Urinary bladder (tissue), 4 donors: ENCODE measurements around the gene ANKRD9. TPM values are rescaled to one million over a fixed set of nuclear protein-coding genes. Genes with fewer than 3 reads are reported as not detected.

Experiments used
- DNase-seq: peaks from one replicate; pipeline ENCODE4 v3.0.0-alpha.2; 2015; ENCODE audit errors: extremely low spot score
- H3K27ac ChIP-seq: one replicate; pipeline ENCODE4 v1.5.1; 2013; ENCODE audit warnings: low read depth, mild to moderate bottlenecking, moderate library complexity
- H3K36me3 ChIP-seq: one replicate; pipeline ENCODE4 v1.6.1; 2013; ENCODE audit warnings: mild to moderate bottlenecking, moderate library complexity; ENCODE audit not compliant: insufficient read depth
- H3K4me1 ChIP-seq: one replicate; pipeline ENCODE4 v1.6.1; 2013; ENCODE audit warnings: mild to moderate bottlenecking, moderate library complexity; ENCODE audit not compliant: insufficient read depth
- H3K4me3 ChIP-seq: one replicate; pipeline ENCODE4 v1.5.1; 2013; ENCODE audit warnings: low read depth, low read length
- WGBS: extraction: QIAGEN DNeasy Blood & Tissue Kit; methylation state at CpG from one replicate; pipeline ENCODE4 v1.1.7; 2013; 5-methylcytosine and 5-hydroxymethylcytosine counted together
- polyA plus RNA-seq: library from polyadenylated mRNA; stranded (reverse); fragments of 200-250 nt; gene quantifications from one replicate; pipeline ENCODE4 v1.2.3, GENCODE V29; 2013
- total RNA-seq: library from RNA; depleted of rRNA; stranded (reverse); fragments of >200 nt; gene quantifications from one replicate; pipeline ENCODE4 v1.2.3, GENCODE V29; 2014
- donor health status: healthy with polysubstance abuse.
- donor health status: healthy.

The ANKRD9 gene
- total and polyA plus RNA-seq, 2 donors = 4.3 to 13.5 TPM

DNA sequence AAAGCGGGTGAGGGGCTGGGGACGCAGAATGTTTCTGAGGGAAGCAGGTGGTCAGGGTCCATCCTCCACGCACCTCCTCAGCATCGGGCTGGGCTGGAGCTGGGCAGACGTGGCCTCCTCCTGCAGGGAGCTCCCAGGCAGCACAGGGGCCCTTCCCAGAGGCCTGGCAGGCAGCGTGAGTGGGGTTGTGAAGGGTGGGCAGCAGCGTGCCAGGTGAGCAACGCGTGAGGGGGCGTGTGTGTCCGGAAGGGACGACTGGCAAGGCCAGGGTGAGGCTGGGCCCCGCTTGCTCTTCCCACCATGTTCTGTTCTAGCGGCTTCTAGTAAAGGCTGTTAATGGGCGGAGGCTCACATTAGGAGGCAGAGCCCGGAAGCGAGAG lies 17.1 kb downstream of the ANKRD9 start:
- no peaks in the 10 kb centered on the region for H3K36me3 ChIP-seq
- WGBS = 92% methylated on average over 17 of the region's 17 CpGs
- no peak overlapping the region for H3K4me3 ChIP-seq
- no peak for DNase-seq
- H3K4me1 ChIP-seq = no peaks in the 10 kb centered on the region
- no peak overlapping the region for H3K27ac ChIP-seq

GRCh38 chr14:102491786-102492530 lies 17.6 kb downstream of the ANKRD9 start:
- H3K4me1 ChIP-seq = no peaks in the 10 kb centered on the region
- H3K4me3 ChIP-seq = no peak overlapping the region
- 96% methylated on average over 7 of the region's 7 CpGs for WGBS
- H3K27ac ChIP-seq = no peak overlapping the region
- H3K36me3 ChIP-seq = no peaks in the 10 kb centered on the region
- DNase-seq = no peak

GRCh38 chr14:102491366-102491765 lies 18.2 kb downstream of the ANKRD9 start:
- no peak overlapping the region for H3K4me3 ChIP-seq
- H3K27ac ChIP-seq = no peak overlapping the region
- WGBS = 94% methylated on average over 3 of the region's 3 CpGs
- H3K36me3 ChIP-seq = no peaks in the 10 kb centered on the region
- no peaks in the 10 kb centered on the region for H3K4me1 ChIP-seq
- DNase-seq = no peak

DNA sequence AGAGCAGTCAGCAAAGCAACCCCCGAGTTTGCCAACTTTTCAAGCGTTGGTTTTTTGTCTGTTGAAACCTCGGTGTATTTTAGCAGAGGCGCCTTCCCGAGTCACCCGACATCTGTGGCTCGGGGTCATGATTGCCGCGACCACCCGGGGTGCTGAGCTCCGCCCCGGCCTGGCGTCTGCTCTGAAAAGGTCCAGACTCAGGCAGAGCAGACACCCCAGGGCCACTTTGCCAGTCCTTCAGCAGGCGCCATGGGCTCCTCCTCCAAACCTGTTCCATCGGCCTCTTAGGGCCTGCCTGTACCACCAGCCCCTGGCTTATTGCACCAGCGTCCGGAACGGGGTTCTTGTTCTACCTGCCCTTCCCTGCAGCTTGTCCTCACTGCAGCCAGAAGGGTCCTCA lies 19.1 kb downstream of the ANKRD9 start:
- no peaks in the 10 kb centered on the region for H3K4me1 ChIP-seq
- no peak for DNase-seq
- H3K27ac ChIP-seq = no peak overlapping the region
- 89% methylated on average over 18 of the region's 18 CpGs for WGBS
- no peaks in the 10 kb centered on the region for H3K36me3 ChIP-seq
- no peak overlapping the region for H3K4me3 ChIP-seq

DNA sequence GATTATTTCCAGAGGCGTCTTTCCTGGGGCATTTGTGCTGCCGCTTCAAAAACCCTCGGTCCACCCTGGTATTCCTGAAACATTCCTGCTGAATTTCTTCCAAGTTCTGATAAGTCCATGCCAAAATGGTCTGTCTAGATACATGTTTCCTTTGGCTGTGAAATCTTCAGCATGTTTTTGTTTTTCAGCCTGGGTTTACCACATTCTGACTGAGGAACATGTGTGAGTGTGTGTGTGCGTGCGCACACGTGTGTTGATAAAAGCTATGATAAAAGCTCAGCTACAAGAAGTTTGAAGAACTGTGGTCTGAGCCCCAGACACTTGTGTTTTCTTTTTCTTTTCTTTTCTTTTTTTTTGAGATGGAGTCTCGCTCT lies 22.4 kb downstream of the ANKRD9 start:
- H3K4me3 ChIP-seq = no peak overlapping the region
- no peak for DNase-seq
- peak overlapping the region; percentile 72 for H3K27ac ChIP-seq
- no peaks in the 10 kb centered on the region for H3K4me1 ChIP-seq
- H3K36me3 ChIP-seq = no peaks in the 10 kb centered on the region
- 47% methylated on average over 7 of the region's 7 CpGs for WGBS

DNA sequence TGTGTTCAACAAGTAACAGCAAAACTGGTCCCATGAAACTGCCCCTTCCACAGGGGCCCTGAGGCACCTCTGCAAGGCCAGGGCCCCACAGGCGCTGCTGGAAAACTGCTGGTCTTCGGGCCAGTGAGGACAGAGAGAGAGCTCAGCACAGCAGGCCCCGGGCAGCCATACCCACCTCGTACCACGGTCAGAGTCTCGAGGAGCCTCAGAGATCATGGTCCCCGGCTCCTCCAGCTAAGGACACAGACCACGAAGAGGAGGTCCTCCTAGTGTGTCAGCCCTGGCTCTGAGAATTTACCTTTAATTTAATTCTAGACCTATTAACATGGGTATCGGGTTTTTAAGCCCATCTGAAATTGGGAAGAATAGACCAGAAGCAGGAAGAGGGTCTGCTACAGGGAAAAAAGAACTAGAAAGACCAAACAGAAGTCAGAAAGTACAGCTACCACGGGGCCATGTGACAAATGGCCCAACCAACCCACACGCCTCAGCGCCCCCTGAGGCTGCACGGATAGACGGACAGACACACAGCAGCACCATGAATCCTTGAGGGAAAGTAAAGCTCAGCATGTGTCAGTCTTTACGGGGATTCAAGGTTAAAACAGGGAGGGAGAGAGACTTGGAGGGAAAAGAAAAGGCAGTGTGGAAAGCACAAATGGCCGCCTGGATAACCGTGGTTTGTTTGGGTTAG lies 22.9 kb downstream of the ANKRD9 start:
- 63% methylated on average over 17 of the region's 17 CpGs for WGBS
- H3K4me3 ChIP-seq = no peak overlapping the region

DNA sequence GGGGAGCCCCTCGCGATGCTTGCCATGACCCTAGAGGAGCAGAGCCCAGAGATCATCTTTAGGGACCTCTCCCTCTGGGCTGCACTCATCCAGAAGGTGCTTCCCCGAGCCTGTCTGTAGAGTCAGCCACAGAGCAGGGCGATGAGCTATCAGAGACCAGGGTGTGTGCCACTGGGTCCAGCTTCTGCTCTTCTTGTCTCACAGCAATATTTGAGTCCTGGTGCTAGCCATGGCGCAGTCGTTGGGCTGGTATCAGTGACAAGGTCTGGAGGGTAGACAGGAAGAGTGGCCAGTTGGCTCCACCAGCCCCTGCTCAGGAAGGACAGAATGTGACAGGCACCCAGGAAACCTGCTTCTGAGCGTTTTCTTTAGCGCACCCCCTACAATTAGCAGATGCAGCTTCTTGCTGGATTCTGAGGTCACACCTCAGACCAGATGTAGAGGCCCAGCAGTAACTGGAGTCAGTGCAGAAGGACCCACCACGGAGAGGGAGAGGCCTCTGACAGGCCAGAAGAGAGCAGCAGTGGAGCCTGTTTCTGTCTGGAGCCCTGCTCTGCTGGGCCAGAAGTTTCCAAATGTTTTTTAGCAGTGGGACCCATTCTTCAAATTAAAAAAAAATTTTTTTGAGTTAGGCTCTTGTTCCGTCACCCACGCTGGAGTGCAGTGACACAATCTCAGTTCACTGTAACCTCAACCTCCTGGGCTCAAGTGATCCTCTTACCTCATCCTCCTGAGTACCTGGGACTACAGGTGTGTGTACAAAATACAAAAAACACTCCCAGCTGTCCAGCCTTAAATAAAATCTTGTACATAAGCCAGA lies 23.7 kb downstream of the ANKRD9 start:
- no peak overlapping the region for H3K4me3 ChIP-seq
- no peak overlapping the region for H3K27ac ChIP-seq
- H3K36me3 ChIP-seq = no peaks in the 10 kb centered on the region
- 81% methylated on average over 11 of the region's 11 CpGs for WGBS
- DNase-seq = no peak
- no peaks in the 10 kb centered on the region for H3K4me1 ChIP-seq

More for the DNA sequence above, 22.9 kb downstream of the ANKRD9 start:
- Histone ChIP-seq H3K36me3 (no peaks in the 10 kb centered on the region), H3K27ac (peak overlapping the region; percentile 72), H3K4me1 (no peaks in the 10 kb centered on the region)
- DNase-seq = no peak

GRCh38 chr14:102484316-102484715 lies 25.3 kb downstream of the ANKRD9 start:
- Histone ChIP-seq H3K4me1 (no peaks in the 10 kb centered on the region), H3K4me3 (no peak overlapping the region), H3K36me3 (no peaks in the 10 kb centered on the region), H3K27ac (no peak overlapping the region)
- 81% methylated on average over 5 of the region's 5 CpGs for WGBS
- DNase-seq = no peak

DNA sequence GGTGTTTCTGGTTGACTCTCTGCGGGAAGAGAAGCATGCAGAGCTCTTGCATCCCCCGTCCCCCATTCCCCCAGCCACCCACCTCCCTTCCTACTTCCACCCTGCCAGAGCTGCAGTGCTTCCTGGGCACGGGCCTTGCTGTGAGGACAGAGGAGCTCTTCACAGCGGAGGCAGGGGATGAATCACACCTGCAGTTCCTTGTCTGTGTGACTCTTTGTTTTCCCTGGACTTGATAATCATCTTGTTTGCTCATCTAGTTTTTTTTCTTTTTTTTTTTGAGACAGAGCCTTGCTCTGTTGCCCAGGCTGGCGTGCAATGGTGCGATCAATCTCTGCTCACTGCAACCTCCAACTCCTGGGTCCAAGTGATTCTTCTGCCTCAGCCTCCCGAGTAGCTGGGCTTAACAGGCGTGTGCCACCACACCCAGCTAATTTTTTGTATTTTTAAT lies 27.8 kb downstream of the ANKRD9 start:
- Histone ChIP-seq H3K36me3 (no peaks in the 10 kb centered on the region), H3K4me1 (no peaks in the 10 kb centered on the region), H3K27ac (no peak overlapping the region), H3K4me3 (no peak overlapping the region)
- WGBS = 85% methylated on average over 8 of the region's 8 CpGs
- DNase-seq = no peak

DNA sequence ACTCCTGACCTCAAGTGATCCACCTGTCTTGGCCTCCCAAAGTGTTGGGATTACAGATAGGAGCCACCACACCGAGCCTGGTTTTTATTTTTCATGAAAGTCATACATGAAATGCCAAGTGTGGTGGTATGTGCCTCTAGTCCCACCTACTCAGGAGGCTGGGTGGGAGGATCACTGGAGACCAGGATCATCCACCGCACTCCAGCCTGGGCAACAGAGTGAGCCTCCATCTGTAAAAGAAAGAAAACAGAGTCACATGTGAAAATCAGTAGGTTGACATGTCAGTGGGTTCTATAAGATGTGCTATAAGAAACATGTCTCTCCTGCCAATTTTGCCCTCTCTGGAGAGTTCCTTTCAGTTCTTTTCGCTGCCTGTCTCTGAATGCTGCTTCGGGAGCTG lies 28.2 kb downstream of the ANKRD9 start:
- 97% methylated on average over 4 of the region's 4 CpGs for WGBS
- no peak for DNase-seq

GRCh38 chr14:102479777-102480176 lies 29.8 kb downstream of the ANKRD9 start:
- Histone ChIP-seq H3K36me3 (no peaks in the 10 kb centered on the region), H3K4me1 (no peaks in the 10 kb centered on the region), H3K4me3 (no peak overlapping the region), H3K27ac (no peak overlapping the region)
- no peak for DNase-seq
- 64% methylated on average over 7 of the region's 7 CpGs for WGBS

More for the DNA sequence above, 28.2 kb downstream of the ANKRD9 start:
- Histone ChIP-seq H3K4me3 (no peak overlapping the region), H3K4me1 (no peaks in the 10 kb centered on the region), H3K27ac (no peak overlapping the region), H3K36me3 (no peaks in the 10 kb centered on the region)

DNA sequence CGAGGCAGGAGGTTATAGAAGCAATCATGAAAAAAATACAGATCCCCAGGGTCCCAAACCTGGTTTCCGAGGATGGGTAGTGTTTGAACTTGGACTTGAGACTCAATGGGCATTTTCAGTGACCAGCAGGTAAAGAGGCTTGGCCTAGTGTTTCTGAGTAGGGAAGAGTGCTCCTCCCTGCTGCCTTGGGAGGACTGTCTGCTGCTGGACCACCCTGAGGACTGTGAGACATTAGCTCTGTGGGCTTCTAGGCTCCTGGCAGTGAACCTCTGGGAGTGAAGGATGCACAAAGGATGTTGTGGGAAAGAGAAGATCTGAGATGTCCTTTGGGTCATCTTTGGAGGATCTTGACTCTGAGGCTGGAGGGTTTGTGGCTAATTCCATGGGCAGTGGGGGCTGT lies 30.5 kb downstream of the ANKRD9 start:
- no peak for DNase-seq
- 98% methylated on average over 2 of the region's 2 CpGs for WGBS
- Histone ChIP-seq H3K4me1 (no peaks in the 10 kb centered on the region), H3K27ac (no peak overlapping the region), H3K4me3 (no peak overlapping the region), H3K36me3 (no peaks in the 10 kb centered on the region)

GRCh38 chr14:102474934-102475333 lies 34.6 kb downstream of the ANKRD9 start:
- Histone ChIP-seq H3K27ac (no peak overlapping the region), H3K4me3 (no peak overlapping the region), H3K4me1 (peaks cover 2% of the 10 kb centered on the region), H3K36me3 (no peaks in the 10 kb centered on the region)
- DNase-seq = no peak
- 47% methylated on average over 5 of the region's 5 CpGs for WGBS

DNA sequence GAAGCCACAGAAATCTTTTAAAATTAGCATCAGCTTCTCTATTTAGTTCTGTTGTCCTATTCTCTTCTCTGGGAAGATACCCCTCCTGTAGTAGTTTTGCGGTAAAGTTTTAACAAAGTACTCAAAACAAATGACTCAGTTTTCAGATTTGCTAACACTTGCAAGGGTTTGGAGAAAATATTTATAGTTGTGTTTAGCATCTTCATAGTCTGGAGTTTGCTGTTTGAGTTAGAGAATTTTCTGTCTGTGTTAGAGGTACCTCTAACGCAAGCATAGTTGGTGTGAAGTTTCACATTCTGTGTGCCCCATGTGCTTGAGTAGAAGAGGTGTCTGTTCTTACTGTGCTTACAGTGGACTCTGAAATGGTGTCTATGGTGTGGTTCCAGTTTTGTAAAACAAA lies 36.0 kb downstream of the ANKRD9 start:
- 80% methylated on average over 2 of the region's 2 CpGs for WGBS
- Histone ChIP-seq H3K27ac (no peak overlapping the region), H3K4me3 (no peak overlapping the region), H3K36me3 (no peaks in the 10 kb centered on the region), H3K4me1 (peaks cover 2% of the 10 kb centered on the region)
- no peak for DNase-seq
